Measurements from ENCODE around the gene KIRREL3. TPM values are rescaled to one million over a fixed set of nuclear protein-coding genes. Genes with fewer than 3 reads are reported as not detected.

Gene KIRREL3
- total and polyA plus RNA-seq, 9 donors: 0.25 to 5.3 (median 0.48) TPM

GRCh38 chr11:126978165-126978564 lies 22.4 kb downstream of the KIRREL3 start:
- Histone ChIP-seq H3K4me1 (ENCODE audit: insufficient read depth) (no peaks in the 10 kb centered on the region), H3K9me3 (no peaks in the 10 kb centered on the region), H3K36me3 (no peaks in the 10 kb centered on the region), H3K27ac (no peak overlapping the region), H3K27me3 (no peaks in the 10 kb centered on the region), H3K4me3 (no peak overlapping the region)
- DNase-seq: no peak
- TF ChIP-seq CTCF (IDR thresholded peaks at IDR 0.05): no peak
- no peak for TF ChIP-seq POLR2A (IDR thresholded peaks at IDR 0.05)
- TF ChIP-seq EP300 (IDR thresholded peaks at IDR 0.05): no peak
- intact Hi-C loops (cut with DNase I): no loop called here
- WGBS, 3 donors: 65 to 79% (median 66%) methylated on average over 3 of the region's 3 CpGs

GRCh38 chr11:126973051-126973450 lies 27.5 kb downstream of the KIRREL3 start:
- TF ChIP-seq EP300 (IDR thresholded peaks at IDR 0.05) (no peak), CTCF (IDR thresholded peaks at IDR 0.05) (no peak), POLR2A (IDR thresholded peaks at IDR 0.05) (no peak)
- intact Hi-C loops (cut with DNase I): no loop called here

GRCh38 chr11:126971305-126971704 lies 29.3 kb downstream of the KIRREL3 start:
- TF ChIP-seq POLR2A (IDR thresholded peaks at IDR 0.05) (no peak), CTCF (IDR thresholded peaks at IDR 0.05) (no peak)
- H3K9me3 ChIP-seq: peaks cover 0 to 4% of the 10 kb centered on the region in 2 donors
- 74 to 81% (median 77%) methylated on average over 5 of the region's 5 CpGs for WGBS, 3 donors
- H3K36me3 ChIP-seq: no peaks in the 10 kb centered on the region
- H3K27me3 ChIP-seq: no peaks in the 10 kb centered on the region
- DNase-seq: no peak
- intact Hi-C loops (cut with DNase I): no loop called here
- no peak overlapping the region for H3K27ac ChIP-seq
- H3K4me3 ChIP-seq: no peak overlapping the region
- H3K4me1 ChIP-seq (ENCODE audit: insufficient read depth): no peaks in the 10 kb centered on the region

More at GRCh38 chr11:126973051-126973450, 27.5 kb downstream of the KIRREL3 start:
- no peak for DNase-seq
- peaks cover 0 to 4% of the 10 kb centered on the region in 2 donors for H3K9me3 ChIP-seq
- no peak overlapping the region for H3K27ac ChIP-seq
- no peak overlapping the region for H3K4me3 ChIP-seq
- 73 to 85% (median 85%) methylated on average over 2 of the region's 2 CpGs for WGBS, 3 donors
- H3K36me3 ChIP-seq: no peaks in the 10 kb centered on the region
- no peaks in the 10 kb centered on the region for H3K27me3 ChIP-seq
- no peaks in the 10 kb centered on the region for H3K4me1 ChIP-seq (ENCODE audit: insufficient read depth)

- intact Hi-C loops (cut with DNase I): no loop called here
- WGBS, 3 donors: 51 to 63% (median 51%) methylated on average over 6 of the region's 6 CpGs
Observed at GRCh38 chr11:126969865-126970479, 30.6 kb downstream of the KIRREL3 start.

More at GRCh38 chr11:126969865-126970479, 30.6 kb downstream of the KIRREL3 start:
- TF ChIP-seq POLR2A (IDR thresholded peaks at IDR 0.05) (no peak), EP300 (IDR thresholded peaks at IDR 0.05) (no peak), CTCF (IDR thresholded peaks at IDR 0.05) (no peak)
- no peak for DNase-seq
- Histone ChIP-seq H3K27ac (no peak overlapping the region), H3K36me3 (no peaks in the 10 kb centered on the region), H3K27me3 (no peaks in the 10 kb centered on the region), H3K9me3 (peaks cover 0 to 4% of the 10 kb centered on the region in 2 donors), H3K4me3 (no peak overlapping the region), H3K4me1 (ENCODE audit: insufficient read depth) (no peaks in the 10 kb centered on the region)

Data from ovary (tissue), 9 donors.